Measurements from ENCODE around the gene CD40LG. TPM values are rescaled to one million over a fixed set of nuclear protein-coding genes. Genes with fewer than 3 reads are reported as not detected.

CD40LG gene
- total RNA-seq, 1 experiment from 2014 or later = not detected

DNA sequence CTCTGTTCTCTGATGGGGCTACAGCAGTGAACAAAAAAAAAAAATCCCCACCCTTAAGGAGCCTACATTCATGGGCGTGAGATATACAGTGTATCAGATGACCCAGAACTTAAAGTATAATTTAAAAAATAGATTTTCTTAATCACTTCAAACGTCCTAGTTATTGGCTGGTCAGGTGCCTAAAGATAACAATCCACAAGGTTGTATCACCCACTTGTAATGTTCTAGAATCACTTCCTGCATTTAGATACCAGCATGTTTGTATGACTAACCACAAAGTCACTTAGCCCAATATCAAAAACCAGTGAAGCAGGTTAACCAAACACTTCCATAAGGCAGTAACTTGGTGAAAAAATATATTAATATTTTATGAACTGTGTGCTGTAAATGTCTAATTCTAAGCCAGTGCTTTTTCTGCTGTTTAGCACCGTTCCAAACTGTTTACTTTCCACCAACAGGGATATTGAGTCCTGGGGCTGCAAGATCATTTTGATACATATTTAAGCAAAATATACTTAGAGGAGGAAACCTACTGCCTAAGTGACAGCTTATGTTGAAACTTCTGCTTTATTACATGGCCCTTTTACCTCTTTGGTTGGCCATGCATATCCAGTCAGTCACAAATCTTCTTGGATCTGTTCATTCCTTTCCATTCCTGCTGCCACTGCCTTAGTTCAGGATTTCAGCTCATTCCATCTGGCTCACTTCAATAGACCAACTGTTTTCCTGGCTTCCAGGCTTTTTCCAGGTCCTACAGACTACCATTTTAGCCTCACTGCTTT, 43.3 kb downstream of the CD40LG start:
- Histone ChIP-seq H4K20me1 (ENCODE audit: control insufficient read depth, insufficient read depth, insufficient read length) (no peaks in the 10 kb centered on the region), H3K79me2 (ENCODE audit: insufficient read depth, low read length) (no peaks in the 10 kb centered on the region), H4K8ac (replicated peaks; ENCODE audit: insufficient read length, low read depth, low read length) (no peak overlapping the region), H3T11ph (ENCODE audit: low read length) (no peak overlapping the region), H4K91ac (ENCODE audit: insufficient read length, low read depth, low read length) (no peak overlapping the region), H3K14ac (ENCODE audit: insufficient read depth, low read length) (no peak overlapping the region), H3K27ac (ENCODE audit: insufficient read length, low read depth, low read length) (no peak overlapping the region), H3K79me1 (ENCODE audit: insufficient read depth, low read depth, low read length, poor library complexity, severe bottlenecking) (no peaks in the 10 kb centered on the region), H4K5ac (ENCODE audit: insufficient read length, low read depth, low read length) (no peak overlapping the region), H3K27me3 (ENCODE audit: insufficient read depth, low read length) (no peaks in the 10 kb centered on the region), H2BK20ac (ENCODE audit: low read depth, low read length, poor library complexity, severe bottlenecking) (no peak overlapping the region), H2AK5ac (ENCODE audit: insufficient read length, low read length) (no peak overlapping the region), H3K4me2 (ENCODE audit: insufficient read depth, insufficient read length, low read length) (no peak overlapping the region), H3K4ac (ENCODE audit: low read depth, low read length) (no peak overlapping the region), H3K18ac (ENCODE audit: insufficient read length, low read depth, low read length) (no peak overlapping the region), H2AFZ (ENCODE audit: low read length) (no peak overlapping the region), H3K23me2 (ENCODE audit: insufficient read length, low read depth, low read length, poor library complexity, severe bottlenecking) (no peaks in the 10 kb centered on the region), H2BK5ac (ENCODE audit: insufficient read length, low read length) (no peak overlapping the region), H3K4me1 (ENCODE audit: insufficient read depth, low read length) (peaks cover 3% of the 10 kb centered on the region; the same call in 1 of the 2 replicates), H3K56ac (ENCODE audit: insufficient read length, low read depth, low read length) (no peak overlapping the region), H2BK12ac (ENCODE audit: insufficient read length, low read depth, low read length) (no peak overlapping the region), H3K23ac (ENCODE audit: insufficient read length, low read depth, low read length) (no peak overlapping the region), H3K9me3 (ENCODE audit: control insufficient read depth, low read depth, low read length) (peaks cover 23% of the 10 kb centered on the region), H2BK120ac (ENCODE audit: low read depth, low read length, poor library complexity, severe bottlenecking) (no peak overlapping the region), H2BK15ac (ENCODE audit: low read depth, low read length) (no peak overlapping the region), H3K9ac (ENCODE audit: extremely low read depth, insufficient read length, low read length) (no peak overlapping the region)
- no peak overlapping the region for H3K4me3 Mint-ChIP-seq
- no peak for DNase-seq
- WGBS (ENCODE audit: extremely low coverage, insufficient read length, low lambda C conversion rate) = no CpG with 5 or more reads among the region's 3 CpGs
- TF ChIP-seq, protein P1, sequence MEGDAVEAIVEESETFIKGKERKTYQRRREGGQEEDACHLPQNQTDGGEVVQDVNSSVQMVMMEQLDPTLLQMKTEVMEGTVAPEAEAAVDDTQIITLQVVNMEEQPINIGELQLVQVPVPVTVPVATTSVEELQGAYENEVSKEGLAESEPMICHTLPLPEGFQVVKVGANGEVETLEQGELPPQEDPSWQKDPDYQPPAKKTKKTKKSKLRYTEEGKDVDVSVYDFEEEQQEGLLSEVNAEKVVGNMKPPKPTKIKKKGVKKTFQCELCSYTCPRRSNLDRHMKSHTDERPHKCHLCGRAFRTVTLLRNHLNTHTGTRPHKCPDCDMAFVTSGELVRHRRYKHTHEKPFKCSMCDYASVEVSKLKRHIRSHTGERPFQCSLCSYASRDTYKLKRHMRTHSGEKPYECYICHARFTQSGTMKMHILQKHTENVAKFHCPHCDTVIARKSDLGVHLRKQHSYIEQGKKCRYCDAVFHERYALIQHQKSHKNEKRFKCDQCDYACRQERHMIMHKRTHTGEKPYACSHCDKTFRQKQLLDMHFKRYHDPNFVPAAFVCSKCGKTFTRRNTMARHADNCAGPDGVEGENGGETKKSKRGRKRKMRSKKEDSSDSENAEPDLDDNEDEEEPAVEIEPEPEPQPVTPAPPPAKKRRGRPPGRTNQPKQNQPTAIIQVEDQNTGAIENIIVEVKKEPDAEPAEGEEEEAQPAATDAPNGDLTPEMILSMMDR (conservative IDR thresholded peaks at IDR 0.05) = no peak
- H3K27ac Mint-ChIP-seq = no peak overlapping the region
- H3K27me3 Mint-ChIP-seq (ENCODE audit: low read depth) = no peaks in the 10 kb centered on the region; the same call in 1 of the 2 replicates
- peaks cover 21 to 25% of the 10 kb centered on the region in 2 experiments for H3K4me1 Mint-ChIP-seq
- H3K36me3 Mint-ChIP-seq (ENCODE audit: insufficient read depth in 1 of 3, low read depth in 3 of 3) = peaks cover 0 to 3% (median 0%) of the 10 kb centered on the region in 3 experiments; a peak in 2 of 7 replicates
- peaks cover 28 to 51% of the 10 kb centered on the region in 2 experiments for H3K9me3 Mint-ChIP-seq

Data from H9 (cell line).